K562 (cell line): Measurements from ENCODE around the gene GADL1.

Source experiments
- BHLHE40 ChIP-seq: IDR thresholded peaks from 2 replicates; pipeline ENCODE4 v1.6.1; 2011; ENCODE audit warnings: low read length, improper control_type of control experiment
- ETV6 ChIP-seq, 3 experiments: fragments of 150-350 bp in 1 of 3; sonication (generic) in 1 of 3; formaldehyde crosslinking in 1 of 3; IDR thresholded peaks; 2 replicates each; pipeline versions ENCODE4 v1.6.1 to v1.8.0; 2014 to 2022; ENCODE audit warnings: borderline replicate concordance in 2 of 3, low read depth in 2 of 3, antibody characterized with exemption in 1 of 3, low read length in 1 of 3, mild to moderate bottlenecking in 1 of 3, missing genetic modification reagents in 1 of 3
- EZH2 ChIP-seq: IDR thresholded peaks from 2 replicates; pipeline ENCODE4 v1.6.1; 2012; ENCODE audit warnings: low read depth, mild to moderate bottlenecking, inconsistent platforms, low read length, borderline replicate concordance
- NFE2 ChIP-seq: IDR thresholded peaks from 2 replicates; pipeline ENCODE4 v1.6.1; 2014; ENCODE audit warnings: antibody characterized with exemption, low read depth
- NONO ChIP-seq, 2 experiments: fragments of 200-400 bp in 1 of 2; fragments of 450-650 bp in 1 of 2; formaldehyde crosslinking in 1 of 2; IDR thresholded peaks; 2 replicates each; pipeline ENCODE4 v1.6.1; 2017; ENCODE audit warnings: low read depth in 2 of 2, mild to moderate bottlenecking in 2 of 2, moderate library complexity in 2 of 2, low read length in 1 of 2
- POLR2A ChIP-seq: fragments of 450-650 bp; conservative IDR thresholded peaks from 2 replicates; pipeline ENCODE4 v1.6.1; 2016
- STAT6 ChIP-seq: sonication (generic); formaldehyde crosslinking; IDR thresholded peaks from 2 replicates; pipeline ENCODE4 v1.8.1; 2023; ENCODE audit warnings: mild to moderate bottlenecking, missing genetic modification reagents
- TAF1 ChIP-seq: IDR thresholded peaks from 2 replicates; pipeline ENCODE4 v1.6.1; 2011; ENCODE audit warnings: mild to moderate bottlenecking, low read length, moderate library complexity; ENCODE audit not compliant: insufficient read depth, control insufficient read depth, severe bottlenecking; ENCODE audit errors: extremely low read depth
- ZNF140 ChIP-seq: fragments of 250-450 bp; sonication (Bioruptor Pico); IDR thresholded peaks from 2 replicates; pipeline ENCODE4 v1.8.0; 2021; ENCODE audit warnings: moderate library complexity, mild to moderate bottlenecking, inconsistent platforms

DNA sequence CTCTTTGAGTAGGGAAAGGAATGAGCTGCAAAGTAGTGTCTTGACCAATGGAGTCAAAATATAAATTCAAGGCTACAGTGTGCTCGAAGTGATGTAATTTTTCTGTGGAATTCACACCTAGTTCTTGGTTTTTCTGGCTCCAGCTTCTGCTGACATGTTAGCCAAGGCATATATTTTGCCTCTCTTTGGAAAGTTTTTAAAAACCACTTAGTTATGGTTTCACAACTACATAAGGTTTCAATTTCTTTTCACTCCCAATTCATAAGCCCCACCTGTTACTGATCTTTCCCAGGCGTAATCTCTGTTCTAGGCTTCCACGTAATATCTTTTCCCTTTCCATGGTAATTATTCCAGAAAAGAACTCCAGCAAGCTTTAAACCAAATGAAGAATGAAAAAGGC, 46.9 kb downstream of the GADL1 start:
- no peak for TF ChIP-seq TAF1
- no peak for TF ChIP-seq ZNF140
- TF ChIP-seq BHLHE40: no peak
- TF ChIP-seq NONO (IDR thresholded peaks at IDR 0.05; ENCODE audit: low read depth in 2 of 2, low read length in 1 of 2): no peak
- TF ChIP-seq STAT6 (CRISPR knock-in tag): no peak
- TF ChIP-seq ETV6 (IDR thresholded peaks at IDR 0.05; ENCODE audit: borderline replicate concordance in 1 of 2, low read depth in 2 of 2, low read length in 1 of 2): no peak
- no peak for TF ChIP-seq ETV6 (CRISPR knock-in tag; IDR thresholded peaks at IDR 0.05; ENCODE audit: borderline replicate concordance)
- no peak for TF ChIP-seq POLR2A
- TF ChIP-seq EZH2: no peak
- no peak for TF ChIP-seq NFE2
